Muscle of arm (tissue), 12 donors: ENCODE measurements around the gene BCL2. TPM values are rescaled to one million over a fixed set of nuclear protein-coding genes. Genes with fewer than 3 reads are reported as not detected.
A peak's percentile ranks its signal among the peaks of the same experiment; 100 is the strongest.

ENCODE experiments used
- DNase-seq: peaks from one replicate; pipeline ENCODE4 v3.0.0-alpha.2; 2013
- polyA plus RNA-seq, 12 donors: library from polyadenylated mRNA; unstranded; fragments of 120-200 nt; gene quantifications; one replicate each; pipeline ENCODE4 v1.2.1, GENCODE V29; 2013; ENCODE audit not compliant: insufficient read length in 12 of 12

BCL2 gene
- polyA plus RNA-seq, 12 donors: 14.8 to 40.8 (median 19.9) TPM; not detected in 1

DNA sequence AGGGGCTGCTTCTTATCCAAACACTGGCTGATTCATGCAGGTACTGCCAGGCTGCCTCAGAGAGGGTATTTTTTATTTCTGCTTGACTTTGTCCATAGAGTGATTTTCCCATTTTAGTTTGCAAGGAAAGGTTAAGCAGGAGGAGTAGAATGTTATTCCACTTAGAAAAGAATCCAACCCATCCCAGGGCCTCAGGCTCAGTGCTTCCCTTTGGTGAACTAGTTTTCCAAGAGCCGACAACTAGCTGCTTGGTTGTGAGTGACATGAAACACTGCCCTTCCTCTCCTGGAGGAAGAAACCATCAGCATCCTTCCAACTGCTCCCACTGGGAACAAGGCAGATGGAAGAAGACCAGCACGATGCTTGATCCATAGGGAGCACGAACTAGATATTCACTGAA is 58.5 kb downstream of the BCL2 start:
- no peak for DNase-seq

- DNase-seq: no peak
Measured at GRCh38 chr18:63260380-63260754, 59.2 kb downstream of the BCL2 start.

DNA sequence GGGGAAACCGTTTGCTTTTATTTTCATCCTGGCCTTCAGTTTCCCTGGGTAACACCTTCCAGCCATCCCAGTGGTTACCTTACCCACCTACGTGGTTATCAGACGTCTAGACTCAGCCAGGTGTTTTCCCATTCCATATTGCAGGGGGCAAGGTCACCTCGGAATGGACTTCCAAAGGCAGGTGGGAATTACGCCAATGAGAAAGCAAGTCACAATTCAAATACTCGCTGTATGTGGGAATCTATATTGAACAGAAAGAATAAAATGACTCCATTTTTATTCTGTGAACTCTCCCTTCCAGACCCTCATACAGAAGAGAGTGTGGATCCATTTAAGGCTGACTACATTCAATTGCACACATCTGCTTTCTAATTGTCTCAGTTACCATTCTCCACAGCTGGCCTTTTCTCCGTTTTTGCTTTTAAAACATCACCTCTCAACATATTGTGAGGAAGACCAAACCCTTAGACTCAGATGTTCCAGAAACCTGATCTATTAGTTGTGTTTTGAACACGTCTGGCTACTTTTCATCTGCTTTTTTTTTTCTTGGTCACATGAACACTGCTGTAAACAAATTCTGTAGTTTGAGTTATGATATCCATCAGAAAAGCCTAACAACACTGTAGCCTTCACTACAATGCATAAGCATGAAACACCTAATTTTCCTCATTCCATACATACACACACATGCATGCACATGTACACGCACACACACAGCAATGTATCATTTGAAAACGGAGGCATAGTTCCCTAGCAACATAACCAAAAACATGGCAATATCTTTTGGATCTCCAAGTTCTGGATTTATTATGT is 59.8 kb downstream of the BCL2 start:
- DNase-seq: no peak

DNA sequence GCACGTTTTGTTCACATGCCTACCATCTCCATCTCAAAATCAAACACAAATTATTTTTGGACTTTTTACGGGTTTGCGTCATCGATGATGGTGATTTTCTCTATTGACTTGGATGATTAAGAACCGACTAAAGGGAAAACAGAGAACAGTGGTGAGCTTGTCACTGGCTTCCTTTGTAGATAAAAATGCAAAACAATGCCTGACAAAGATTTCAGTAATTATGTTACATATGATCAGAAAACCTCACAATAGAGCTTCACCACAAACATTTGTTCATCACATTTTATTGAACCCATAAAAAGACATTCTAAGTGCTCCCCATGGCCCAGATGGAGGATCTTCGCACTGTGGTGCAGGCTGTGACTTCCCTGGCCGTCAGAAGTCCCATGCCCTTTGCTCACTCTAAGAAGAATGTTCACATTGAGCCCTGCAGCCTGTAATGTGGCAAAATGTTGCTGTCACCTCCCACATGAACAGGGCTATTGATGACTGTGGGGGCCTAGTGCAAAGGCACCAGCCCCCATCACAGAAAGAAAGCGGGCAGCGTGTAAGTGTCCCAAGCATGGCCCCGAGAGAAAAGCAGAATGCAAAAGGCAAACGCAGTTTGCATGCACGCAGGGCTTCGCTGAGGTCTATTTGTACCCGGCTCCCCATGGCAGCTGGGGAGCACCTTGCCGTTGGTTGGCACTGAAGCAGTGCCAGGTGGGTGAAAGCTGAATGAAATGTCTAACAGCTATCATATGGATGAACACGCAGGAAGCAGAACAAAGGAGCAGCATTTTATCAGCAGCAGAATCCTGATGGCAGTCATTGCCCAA is 60.6 kb downstream of the BCL2 start:
- no peak for DNase-seq

GRCh38 chr18:63257453-63257852 is 62.1 kb downstream of the BCL2 start:
- no peak for DNase-seq

GRCh38 chr18:63255435-63255834 is 64.1 kb downstream of the BCL2 start:
- DNase-seq: no peak

DNA sequence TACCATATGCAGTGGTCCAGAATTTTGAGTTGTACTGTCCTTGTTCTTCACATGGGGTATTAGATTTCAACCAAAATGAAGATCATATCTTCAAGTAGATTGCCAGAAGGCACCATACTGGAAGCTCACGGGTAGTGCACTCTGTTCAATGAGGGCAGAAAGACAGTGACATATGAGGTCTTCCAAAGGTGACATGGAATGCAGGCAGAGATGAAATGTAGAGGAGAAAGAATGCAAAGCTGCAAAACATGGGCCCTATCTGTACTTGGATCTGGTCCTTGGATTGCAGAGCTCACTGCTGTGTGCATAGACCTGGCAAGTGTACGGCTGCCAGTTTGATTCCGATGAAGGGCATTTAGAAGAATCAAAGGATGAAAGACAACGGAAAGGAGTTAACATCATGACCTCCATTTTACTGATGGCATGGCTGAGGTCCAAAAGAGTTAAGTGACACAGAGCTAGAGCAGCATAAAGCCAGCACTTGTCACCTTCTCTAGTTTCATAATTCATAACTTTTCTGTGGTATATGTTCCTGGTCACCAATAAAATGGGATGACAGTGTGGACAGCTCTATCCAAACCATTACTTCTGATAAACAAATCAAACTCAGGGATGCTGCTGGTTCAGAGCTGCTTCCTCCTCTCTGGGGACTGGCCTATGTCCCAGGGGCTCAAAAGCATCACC is 64.7 kb downstream of the BCL2 start:
- DNase-seq: no peak

- no peak for DNase-seq
Measured at GRCh38 chr18:63253428-63254372, 65.9 kb downstream of the BCL2 start.

DNA sequence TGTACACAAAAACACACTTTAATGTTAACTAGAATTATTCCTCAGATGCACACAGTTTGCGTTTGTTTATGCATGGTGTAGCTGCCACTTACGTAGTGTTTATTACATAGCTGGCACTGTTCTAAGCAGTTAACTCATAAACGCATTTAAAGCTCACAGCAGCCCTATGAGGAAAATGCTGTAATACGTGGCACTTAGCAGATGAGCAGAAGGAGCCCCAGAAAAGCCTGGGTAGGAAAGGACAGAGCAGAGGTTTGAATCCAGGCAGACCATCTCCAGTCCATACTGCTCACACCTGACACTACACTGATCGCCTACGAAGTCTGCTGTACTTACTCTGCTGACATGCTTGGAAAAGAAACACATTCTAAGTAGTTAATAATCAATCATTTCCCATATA is 66.6 kb downstream of the BCL2 start:
- no peak for DNase-seq

GRCh38 chr18:63249771-63250170 is 69.8 kb downstream of the BCL2 start:
- DNase-seq: no peak

GRCh38 chr18:63247926-63248325 is 71.6 kb downstream of the BCL2 start:
- DNase-seq: no peak

GRCh38 chr18:63247506-63247905 is 72.1 kb downstream of the BCL2 start:
- DNase-seq: no peak

- DNase-seq: no peak
Measured at GRCh38 chr18:63245600-63245999, 74.0 kb downstream of the BCL2 start.

DNA sequence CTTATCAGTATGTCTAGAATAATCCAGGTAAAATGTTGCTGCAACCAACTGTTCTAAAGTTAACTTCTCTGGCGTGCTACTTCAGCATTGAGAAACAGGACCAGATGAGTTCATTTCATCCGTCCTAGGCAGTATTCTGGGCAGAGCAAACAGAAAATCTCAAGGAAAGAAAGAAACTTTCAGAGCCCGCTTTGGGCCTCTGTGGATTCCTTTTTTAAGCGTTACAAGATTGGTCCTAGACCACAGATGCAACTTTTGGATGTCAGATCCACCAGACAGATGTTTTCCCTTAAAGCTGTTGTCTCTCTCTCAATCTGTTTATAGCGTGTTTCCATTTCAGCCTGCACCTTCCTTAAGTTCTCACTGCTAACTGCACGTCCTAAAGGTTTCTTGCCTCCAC is 75.0 kb downstream of the BCL2 start:
- DNase-seq: peak; percentile 86

GRCh38 chr18:63241760-63242159 is 77.8 kb downstream of the BCL2 start:
- DNase-seq: no peak

DNA sequence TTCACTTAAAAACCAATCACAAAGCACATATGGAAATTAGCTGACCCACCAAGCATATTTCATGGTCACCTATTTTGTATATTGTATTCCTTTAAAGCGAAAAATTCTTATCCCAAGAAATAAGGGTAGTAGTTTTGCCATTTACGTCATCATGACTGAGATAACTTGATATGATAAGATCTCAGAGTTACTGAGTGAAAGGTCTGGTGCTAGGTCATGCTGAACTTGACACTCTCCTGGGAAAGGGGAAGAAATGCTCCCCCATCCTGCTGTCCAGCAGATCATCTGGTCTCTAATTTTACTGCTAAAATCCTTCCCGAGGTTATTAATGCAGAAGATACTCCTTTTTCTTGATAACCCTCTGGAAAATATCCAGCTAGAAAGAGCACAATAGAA is 78.3 kb downstream of the BCL2 start:
- no peak for DNase-seq

DNA sequence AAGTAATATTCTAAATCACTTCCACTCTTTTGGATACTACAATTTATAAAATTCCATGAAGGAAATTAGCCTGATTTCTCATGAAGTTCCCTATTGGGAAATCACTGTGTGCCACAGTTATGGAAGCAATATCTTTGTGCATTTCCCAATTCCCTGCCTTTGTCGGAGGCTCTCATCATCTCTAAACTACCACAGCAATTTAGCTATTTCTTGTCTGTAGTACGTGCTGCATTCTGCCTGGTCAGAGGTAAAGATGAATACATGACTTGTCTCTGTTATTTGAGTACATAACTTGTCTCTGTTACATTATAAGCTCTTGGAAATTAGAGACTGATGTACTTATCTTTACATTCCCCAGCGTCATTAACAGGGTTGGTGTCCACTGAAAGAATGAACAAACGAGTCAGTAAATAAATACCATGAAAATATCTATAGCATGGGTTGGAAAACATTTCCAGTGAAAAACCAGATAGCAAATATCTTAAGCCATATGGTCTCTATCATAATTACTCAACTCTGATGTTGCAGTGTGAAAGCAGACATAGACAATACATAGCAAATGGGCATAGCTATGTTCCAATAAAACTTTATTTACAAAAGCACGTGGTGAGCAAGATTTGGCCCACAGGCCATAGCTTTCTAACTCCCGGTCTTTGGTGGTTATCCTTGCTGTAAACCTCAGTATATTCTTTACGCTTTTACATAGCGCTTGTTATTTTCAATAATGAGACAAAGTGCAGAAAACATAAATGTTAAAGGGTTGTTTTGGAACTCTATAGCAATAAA is 78.8 kb downstream of the BCL2 start:
- no peak for DNase-seq

DNA sequence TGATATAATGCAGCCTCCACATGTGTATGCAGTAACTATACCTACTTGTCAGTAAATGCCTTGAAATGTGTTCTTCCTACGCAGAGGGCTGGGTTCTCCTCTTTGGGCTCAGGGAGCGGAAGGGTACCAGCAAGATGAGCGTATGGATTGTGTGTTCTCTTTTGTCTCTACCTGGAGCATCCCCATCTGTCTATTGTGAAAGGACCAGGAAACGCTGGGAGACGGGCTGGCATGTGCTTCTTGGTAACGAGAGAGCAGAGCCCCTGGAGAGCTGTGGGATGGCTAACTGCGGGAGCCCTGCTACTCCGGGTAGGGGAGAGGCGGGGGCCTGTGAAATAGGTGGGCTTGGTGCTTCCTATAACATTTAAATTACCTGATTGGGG is 80.9 kb downstream of the BCL2 start:
- no peak for DNase-seq

GRCh38 chr18:63237881-63238692 is 81.5 kb downstream of the BCL2 start:
- peak; percentile 91 for DNase-seq
